Astrocyte (in vitro differentiated cells and primary cell): Measurements from ENCODE around the gene MAG.

Experiments
- CTCF ChIP-seq: IDR thresholded peaks from 2 replicates; pipeline ENCODE4 v1.5.1; 2011; ENCODE audit warnings: low read depth, mild to moderate bottlenecking, inconsistent platforms, low read length, moderate library complexity; ENCODE audit not compliant: insufficient read depth
- EZH2 ChIP-seq: IDR thresholded peaks from 2 replicates; pipeline ENCODE4 v1.6.1; 2012; ENCODE audit warnings: mild to moderate bottlenecking, low read length, inconsistent platforms; ENCODE audit not compliant: insufficient read depth

GRCh38 chr19:35254341-35255297 lies 37.3 kb upstream of the MAG start:
- TF ChIP-seq CTCF: no peak
- TF ChIP-seq EZH2: no peak
